GM18499 (cell line): ENCODE data around the gene TMEM35B.
"Not testable (repeated sequence)": the region's sequence is repeated elsewhere in the genome, so short reads cannot be mapped to it uniquely, and the experiment has no call there.

Experiments
- ATAC-seq: cut with Tn5 transposase; IDR thresholded peaks from one replicate; pipeline ENCODE4 v1.9.1; 2021; ENCODE audit warnings: moderate number of reproducible peaks; ENCODE audit not compliant: insufficient read depth, unreplicated experiment

TMEM35B gene

GRCh38 chr1:34984793-34985608 is at the start of gene TMEM35B:
TMEM35B (minus strand) TSS chr1:34985347; CDS start chr1:34985305, 42 bp downstream.
- ATAC-seq: no peak

- ATAC-seq: no peak
These were observed 48.2 kb upstream of the TMEM35B start for GRCh38 chr1:35033346-35033745.

GRCh38 chr1:35032384-35032739 is 47.2 kb upstream of the TMEM35B start:
- ATAC-seq: no peak

GRCh38 chr1:35030756-35031446 is 45.8 kb upstream of the TMEM35B start:
- ATAC-seq: no peak

GRCh38 chr1:35030338-35030737 is 45.2 kb upstream of the TMEM35B start:
- no peak for ATAC-seq

GRCh38 chr1:35029761-35030160 is 44.6 kb upstream of the TMEM35B start:
- ATAC-seq: no peak

GRCh38 chr1:35016406-35016805 is 31.3 kb upstream of the TMEM35B start:
- ATAC-seq: no peak

GRCh38 chr1:35014486-35014885 is 29.3 kb upstream of the TMEM35B start:
- no peak for ATAC-seq

- no peak for ATAC-seq
These were observed 20.6 kb upstream of the TMEM35B start for GRCh38 chr1:35005711-35006110.

- ATAC-seq: no peak
These were observed 16.6 kb upstream of the TMEM35B start for GRCh38 chr1:35001743-35002142.

- no peak for ATAC-seq
These were observed 9.7 kb upstream of the TMEM35B start for GRCh38 chr1:34994878-34995277.

- ATAC-seq: no peak
These were observed 3.4 kb upstream of the TMEM35B start for GRCh38 chr1:34988581-34988980.

GRCh38 chr1:34988147-34988546 is 3.0 kb upstream of the TMEM35B start:
- ATAC-seq: no peak

GRCh38 chr1:34987018-34987417 is 1.9 kb upstream of the TMEM35B start:
- ATAC-seq: no peak

- not testable (repeated sequence) for ATAC-seq
These were observed 410 bp upstream of the TMEM35B start for GRCh38 chr1:34985609-34985904.

- no peak for ATAC-seq
These were observed 733 bp downstream of the TMEM35B start for GRCh38 chr1:34984435-34984792.

- ATAC-seq: no peak
These were observed 1.3 kb downstream of the TMEM35B start for GRCh38 chr1:34983700-34984355.

- ATAC-seq: no peak
These were observed 2.2 kb downstream of the TMEM35B start for GRCh38 chr1:34982820-34983376.

- no peak for ATAC-seq
These were observed 4.4 kb downstream of the TMEM35B start for GRCh38 chr1:34980715-34981114.

GRCh38 chr1:34978921-34979320 is 6.2 kb downstream of the TMEM35B start:
- ATAC-seq: no peak

GRCh38 chr1:34977858-34978257 is 7.3 kb downstream of the TMEM35B start:
- no peak for ATAC-seq

GRCh38 chr1:34977210-34977471 is 8.0 kb downstream of the TMEM35B start:
- no peak for ATAC-seq
